ENCODE results near the gene KRTAP9-9.
"Not testable (repeated sequence)": the region's sequence is repeated elsewhere in the genome, so short reads cannot be mapped to it uniquely, and the experiment has no call there.

The KRTAP9-9 gene

GRCh38 chr17:41255381-41256290 is at the start of gene KRTAP9-9:
Gene KRTAP9-9, plus strand, starts transcription at chr17:41255384.
- DNase-seq = not testable (repeated sequence)

- DNase-seq = no peak
These were observed 43.2 kb upstream of the KRTAP9-9 start for GRCh38 chr17:41211845-41212466.

GRCh38 chr17:41212524-41213169 is 42.5 kb upstream of the KRTAP9-9 start:
- no peak for DNase-seq

GRCh38 chr17:41215681-41216080 is 39.5 kb upstream of the KRTAP9-9 start:
- DNase-seq = no peak

- no peak for DNase-seq
These were observed 31.4 kb upstream of the KRTAP9-9 start for GRCh38 chr17:41223821-41224220.

GRCh38 chr17:41226051-41226450 is 29.1 kb upstream of the KRTAP9-9 start:
- DNase-seq = no peak

GRCh38 chr17:41226598-41227095 is 28.5 kb upstream of the KRTAP9-9 start, which contains the start of gene KRTAP9-2:
Gene KRTAP9-2, plus strand, starts transcription at chr17:41226648. Its CDS starts 7 bp downstream, at chr17:41226655.
- DNase-seq = not testable (repeated sequence)

- no peak for DNase-seq
These were observed 25.1 kb upstream of the KRTAP9-9 start for GRCh38 chr17:41230094-41230493.

GRCh38 chr17:41231731-41232130 is 23.5 kb upstream of the KRTAP9-9 start:
- DNase-seq = no peak

- DNase-seq = not testable (repeated sequence)
These were observed 22.6 kb upstream of the KRTAP9-9 start, which contains the start of gene KRTAP9-3 for GRCh38 chr17:41232399-41233105. Gene KRTAP9-3, plus strand, starts transcription at chr17:41232449. Its CDS starts 53 bp downstream, at chr17:41232502.

- DNase-seq = not testable (repeated sequence)
These were observed 18.1 kb upstream of the KRTAP9-9 start for GRCh38 chr17:41237116-41237515.

- not testable (repeated sequence) for DNase-seq
These were observed 17.2 kb upstream of the KRTAP9-9 start, which contains the start of gene KRTAP9-8 for GRCh38 chr17:41237949-41238437. Gene KRTAP9-8, plus strand, starts transcription at chr17:41237999. Its CDS starts 53 bp downstream, at chr17:41238052.

GRCh38 chr17:41246995-41247787 is 8.0 kb upstream of the KRTAP9-9 start:
- not testable (repeated sequence) for DNase-seq

GRCh38 chr17:41249637-41250240 is 5.4 kb upstream of the KRTAP9-9 start, which contains the start of gene KRTAP9-4:
Gene KRTAP9-4, plus strand, starts transcription at chr17:41249687. Its CDS starts 34 bp downstream, at chr17:41249721.
- DNase-seq = not testable (repeated sequence)

GRCh38 chr17:41251261-41251660 is 3.9 kb upstream of the KRTAP9-9 start:
- DNase-seq = no peak

- no peak for DNase-seq
These were observed 323 bp upstream of the KRTAP9-9 start for GRCh38 chr17:41254861-41255260.

GRCh38 chr17:41256291-41256685 is 1.1 kb downstream of the KRTAP9-9 start:
- no peak for DNase-seq

- DNase-seq = no peak
These were observed 3.2 kb downstream of the KRTAP9-9 start for GRCh38 chr17:41258406-41258805.

- DNase-seq = no peak
These were observed 8.0 kb downstream of the KRTAP9-9 start for GRCh38 chr17:41263212-41263611.

GRCh38 chr17:41264599-41264998 is 9.4 kb downstream of the KRTAP9-9 start:
- DNase-seq = no peak

- peak; percentile 8 for DNase-seq
These were observed 9.9 kb downstream of the KRTAP9-9 start, which contains the start of gene KRTAP9-6 for GRCh38 chr17:41265078-41265477. Gene KRTAP9-6, plus strand, starts transcription at chr17:41265378. Its CDS starts 0 bp downstream, at chr17:41265378.

All from suppressor macrophage treated with lipopolysaccharide for 4 hours (primary cell).